GM18520 (cell line): ENCODE measurements around the gene KRTAP6-2.

Experiments
- ATAC-seq: cut with Tn5 transposase; IDR thresholded peaks from one replicate; pipeline ENCODE4 v1.9.1; 2021; ENCODE audit not compliant: unreplicated experiment

The KRTAP6-2 gene

DNA sequence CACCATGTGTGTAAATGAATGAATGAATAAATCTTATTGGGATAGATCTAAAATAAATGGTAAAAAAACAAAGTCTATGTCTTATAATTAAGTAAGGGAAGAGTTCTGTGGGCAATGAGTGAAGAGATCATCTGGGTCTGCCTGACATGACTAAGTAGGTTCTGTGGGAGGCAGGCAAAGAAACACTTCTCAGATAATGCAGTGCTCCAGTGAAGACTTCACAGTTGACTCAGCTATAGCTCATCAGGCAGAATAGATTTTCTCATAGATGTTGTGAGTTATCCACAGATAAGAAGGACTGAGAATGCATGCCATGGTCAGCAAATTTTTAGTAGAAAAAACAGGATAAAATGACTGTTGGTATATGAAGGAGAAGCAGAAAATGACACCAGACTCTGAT, 20.9 kb downstream of the KRTAP6-2 start:
- ATAC-seq: no peak

DNA sequence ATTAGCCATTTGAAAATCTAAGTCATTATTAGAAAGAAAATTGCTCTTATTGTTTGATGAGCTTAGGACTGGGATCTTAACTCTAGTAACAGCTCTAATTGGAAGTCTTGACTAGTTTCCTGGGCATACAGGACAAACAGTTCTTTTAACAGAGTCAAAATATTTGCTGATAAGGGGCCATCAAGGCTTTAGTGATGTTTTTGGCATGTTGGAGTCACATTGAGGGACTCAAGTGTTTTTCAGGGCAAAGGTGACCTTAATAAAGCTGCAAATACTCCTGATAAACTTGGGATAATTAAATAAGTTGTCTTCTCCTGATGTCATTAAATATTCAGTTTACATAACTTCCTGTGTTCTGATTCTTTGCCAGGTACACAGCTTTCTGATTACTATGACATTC, 31.1 kb downstream of the KRTAP6-2 start:
- no peak for ATAC-seq

DNA sequence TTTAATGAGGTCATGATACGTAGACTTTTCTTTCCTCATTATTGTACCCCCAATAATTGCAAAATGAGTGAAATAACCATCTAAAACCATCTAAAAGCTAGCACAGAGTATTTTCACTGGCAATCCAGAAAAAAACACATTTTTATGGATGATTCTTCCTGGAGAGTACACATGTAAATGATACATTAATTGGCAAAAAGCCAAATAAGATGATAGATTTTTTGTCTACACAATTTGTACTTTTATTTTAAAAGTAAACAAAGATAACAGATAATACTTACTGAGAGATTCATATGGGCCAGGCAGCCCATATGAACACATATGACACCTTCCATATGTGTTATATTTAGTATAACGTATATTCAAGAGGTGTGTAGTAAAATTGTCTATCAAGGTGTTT, 35.1 kb downstream of the KRTAP6-2 start:
- no peak for ATAC-seq

DNA sequence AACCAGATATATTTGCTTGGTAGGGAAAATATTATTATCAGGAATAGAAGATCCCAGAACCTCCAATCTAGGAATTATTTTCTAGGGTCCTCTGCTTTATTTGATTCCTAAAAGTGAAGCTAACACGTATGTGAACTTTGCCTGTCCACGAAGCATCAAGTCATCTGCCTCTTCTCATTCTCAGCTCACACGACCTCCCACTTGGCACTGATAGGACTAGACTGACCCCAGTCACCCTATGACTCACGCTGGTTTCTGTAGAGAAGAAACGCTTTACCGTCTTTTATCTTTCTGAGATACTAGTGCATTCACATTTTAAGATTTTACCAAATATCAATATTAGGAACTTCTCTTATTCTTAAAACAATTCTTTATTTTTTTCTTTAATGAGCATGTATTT, 35.6 kb downstream of the KRTAP6-2 start:
- ATAC-seq: no peak

DNA sequence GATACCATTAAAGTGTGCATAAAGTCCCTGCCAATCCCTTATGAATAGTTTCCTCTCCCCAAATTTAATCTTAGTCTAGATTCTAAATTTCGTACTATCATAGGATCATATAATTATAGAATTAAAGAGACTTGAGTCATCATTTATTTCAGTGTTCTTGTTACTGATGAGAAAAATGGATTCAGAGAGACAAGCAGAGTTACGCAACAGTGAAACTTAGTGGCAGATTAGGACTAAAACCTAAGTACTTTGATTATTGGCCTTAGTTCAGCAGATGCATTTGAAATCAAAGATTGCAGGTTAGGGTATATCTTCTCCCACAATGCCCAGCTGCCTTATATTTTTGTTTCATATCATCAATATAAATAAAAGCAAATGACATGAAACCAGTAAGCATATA, 36.7 kb downstream of the KRTAP6-2 start:
- no peak for ATAC-seq

DNA sequence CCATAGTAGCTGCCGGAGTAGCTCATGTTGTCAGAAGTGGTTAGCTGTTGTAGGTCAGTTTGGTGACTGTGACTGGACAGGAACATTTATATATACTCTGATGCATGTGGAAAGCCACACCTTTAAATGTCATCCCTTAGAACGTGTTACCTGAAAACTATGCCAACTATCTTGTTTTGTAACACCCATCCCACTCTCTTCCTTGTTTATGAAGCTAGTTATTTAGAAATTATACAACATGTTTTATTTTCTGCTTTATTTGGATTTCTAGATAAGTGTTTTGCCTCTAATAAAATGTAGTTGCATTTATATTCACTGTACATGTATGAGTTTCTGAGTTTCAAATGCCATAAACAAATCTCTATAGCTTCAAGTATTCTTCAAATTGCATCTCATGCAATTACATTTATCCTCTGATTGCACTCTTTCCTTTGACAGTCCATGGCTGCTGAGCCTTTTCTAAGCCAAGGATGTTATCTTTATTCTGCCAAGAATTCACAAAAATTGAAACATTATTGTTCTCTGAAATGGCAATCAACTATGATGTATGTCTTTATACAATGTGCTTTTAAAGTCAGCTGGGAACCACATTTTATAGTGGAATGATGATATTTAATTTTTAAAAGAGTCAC, 37.3 kb downstream of the KRTAP6-2 start, which contains the start of gene KRTAP19-7:
Gene KRTAP19-7 (minus strand): TSS at position 51 of the 632 bp plus-strand sequence. CDS start 25 bp downstream, at position 26.
- ATAC-seq: no peak

DNA sequence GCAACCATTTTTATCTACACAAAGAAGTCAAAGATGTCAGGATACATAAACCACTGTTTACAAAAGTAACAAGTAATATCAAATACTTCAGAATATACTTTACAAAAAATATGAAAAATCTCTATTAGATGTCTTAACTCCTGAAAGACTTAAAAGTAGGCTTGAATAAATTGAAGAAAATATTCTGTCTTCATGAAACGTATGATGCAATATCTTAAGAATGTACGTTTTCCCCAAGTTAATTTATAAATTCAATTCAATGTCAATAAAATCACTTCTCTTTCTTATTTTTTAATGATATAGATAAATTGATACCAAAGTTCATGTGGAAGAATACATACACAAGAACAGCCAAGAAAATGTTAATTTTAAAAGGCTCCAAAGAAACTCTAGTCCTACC, 43.6 kb downstream of the KRTAP6-2 start:
- ATAC-seq: no peak

DNA sequence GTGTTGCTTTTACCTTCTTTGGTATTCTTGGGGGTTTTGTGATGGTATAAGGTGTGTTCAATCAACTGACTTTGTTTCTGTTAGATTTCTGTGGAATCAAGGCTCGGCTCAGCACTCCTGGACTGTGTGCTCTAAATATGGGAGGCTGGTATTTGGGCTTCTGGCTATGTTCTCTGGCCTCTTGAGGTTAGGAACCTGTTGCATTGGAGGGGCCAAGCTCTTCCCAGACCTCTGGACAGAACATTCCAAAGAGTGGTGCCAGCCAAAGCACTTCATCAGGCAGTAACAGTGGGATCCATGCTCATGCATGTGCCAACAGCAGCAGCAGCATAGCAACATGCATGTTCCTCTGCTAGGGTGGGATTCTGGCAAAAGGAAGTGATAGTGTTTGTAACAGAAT, 45.9 kb downstream of the KRTAP6-2 start:
- ATAC-seq: no peak
